Measurements from ENCODE around the gene ZNF740.

The ZNF740 gene

DNA sequence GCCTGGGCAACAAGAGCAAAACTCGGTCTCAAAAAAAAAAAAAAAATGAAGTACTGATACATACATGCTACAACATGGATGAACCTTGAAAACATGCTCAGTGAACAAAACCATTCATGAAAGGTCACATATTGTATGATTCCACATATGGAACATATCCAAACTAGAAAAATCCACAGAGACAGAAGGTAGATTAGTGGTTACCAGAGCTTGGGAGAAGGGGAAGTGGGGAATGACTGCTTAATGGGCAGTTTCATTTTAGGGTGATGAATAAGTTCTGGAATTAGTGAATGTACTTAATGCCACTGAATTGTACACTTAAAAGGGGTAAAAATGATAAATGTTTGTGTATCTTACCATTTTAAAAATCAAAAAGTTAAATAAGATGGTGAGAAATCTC, 23.8 kb downstream of the ZNF740 start:
- ATAC-seq = no peak
- TF ChIP-seq ZC3H10 (CRISPR knock-in tag; IDR thresholded peaks at IDR 0.05) (no peak), ZFP30 (CRISPR knock-in tag; IDR thresholded peaks at IDR 0.05) (no peak), ARNTL (CRISPR knock-in tag; IDR thresholded peaks at IDR 0.05; ENCODE audit: borderline replicate concordance, low read depth) (no peak), ZNF8 (CRISPR knock-in tag; IDR thresholded peaks at IDR 0.05) (no peak), ZNF565 (CRISPR knock-in tag; conservative IDR thresholded peaks at IDR 0.05; ENCODE audit: low read depth) (no peak), ZFP3 (CRISPR knock-in tag; IDR thresholded peaks at IDR 0.05) (no peak), RARB (CRISPR knock-in tag; IDR thresholded peaks at IDR 0.05) (no peak), TCF4 (CRISPR knock-in tag; IDR thresholded peaks at IDR 0.05; ENCODE audit: borderline replicate concordance) (no peak)
- TF ChIP-seq, protein P1, sequence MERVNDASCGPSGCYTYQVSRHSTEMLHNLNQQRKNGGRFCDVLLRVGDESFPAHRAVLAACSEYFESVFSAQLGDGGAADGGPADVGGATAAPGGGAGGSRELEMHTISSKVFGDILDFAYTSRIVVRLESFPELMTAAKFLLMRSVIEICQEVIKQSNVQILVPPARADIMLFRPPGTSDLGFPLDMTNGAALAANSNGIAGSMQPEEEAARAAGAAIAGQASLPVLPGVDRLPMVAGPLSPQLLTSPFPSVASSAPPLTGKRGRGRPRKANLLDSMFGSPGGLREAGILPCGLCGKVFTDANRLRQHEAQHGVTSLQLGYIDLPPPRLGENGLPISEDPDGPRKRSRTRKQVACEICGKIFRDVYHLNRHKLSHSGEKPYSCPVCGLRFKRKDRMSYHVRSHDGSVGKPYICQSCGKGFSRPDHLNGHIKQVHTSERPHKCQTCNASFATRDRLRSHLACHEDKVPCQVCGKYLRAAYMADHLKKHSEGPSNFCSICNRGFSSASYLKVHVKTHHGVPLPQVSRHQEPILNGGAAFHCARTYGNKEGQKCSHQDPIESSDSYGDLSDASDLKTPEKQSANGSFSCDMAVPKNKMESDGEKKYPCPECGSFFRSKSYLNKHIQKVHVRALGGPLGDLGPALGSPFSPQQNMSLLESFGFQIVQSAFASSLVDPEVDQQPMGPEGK (CRISPR knock-in tag; IDR thresholded peaks at IDR 0.05; ENCODE audit: borderline replicate concordance) = no peak
- TF ChIP-seq, protein P2, sequence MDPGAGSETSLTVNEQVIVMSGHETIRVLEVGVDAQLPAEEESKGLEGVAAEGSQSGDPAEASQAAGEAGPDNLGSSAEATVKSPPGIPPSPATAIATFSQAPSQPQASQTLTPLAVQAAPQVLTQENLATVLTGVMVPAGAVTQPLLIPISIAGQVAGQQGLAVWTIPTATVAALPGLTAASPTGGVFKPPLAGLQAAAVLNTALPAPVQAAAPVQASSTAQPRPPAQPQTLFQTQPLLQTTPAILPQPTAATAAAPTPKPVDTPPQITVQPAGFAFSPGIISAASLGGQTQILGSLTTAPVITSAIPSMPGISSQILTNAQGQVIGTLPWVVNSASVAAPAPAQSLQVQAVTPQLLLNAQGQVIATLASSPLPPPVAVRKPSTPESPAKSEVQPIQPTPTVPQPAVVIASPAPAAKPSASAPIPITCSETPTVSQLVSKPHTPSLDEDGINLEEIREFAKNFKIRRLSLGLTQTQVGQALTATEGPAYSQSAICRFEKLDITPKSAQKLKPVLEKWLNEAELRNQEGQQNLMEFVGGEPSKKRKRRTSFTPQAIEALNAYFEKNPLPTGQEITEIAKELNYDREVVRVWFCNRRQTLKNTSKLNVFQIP (CRISPR knock-in tag; IDR thresholded peaks at IDR 0.05; ENCODE audit: borderline replicate concordance, low read depth) = no peak
- TF ChIP-seq, protein P3, sequence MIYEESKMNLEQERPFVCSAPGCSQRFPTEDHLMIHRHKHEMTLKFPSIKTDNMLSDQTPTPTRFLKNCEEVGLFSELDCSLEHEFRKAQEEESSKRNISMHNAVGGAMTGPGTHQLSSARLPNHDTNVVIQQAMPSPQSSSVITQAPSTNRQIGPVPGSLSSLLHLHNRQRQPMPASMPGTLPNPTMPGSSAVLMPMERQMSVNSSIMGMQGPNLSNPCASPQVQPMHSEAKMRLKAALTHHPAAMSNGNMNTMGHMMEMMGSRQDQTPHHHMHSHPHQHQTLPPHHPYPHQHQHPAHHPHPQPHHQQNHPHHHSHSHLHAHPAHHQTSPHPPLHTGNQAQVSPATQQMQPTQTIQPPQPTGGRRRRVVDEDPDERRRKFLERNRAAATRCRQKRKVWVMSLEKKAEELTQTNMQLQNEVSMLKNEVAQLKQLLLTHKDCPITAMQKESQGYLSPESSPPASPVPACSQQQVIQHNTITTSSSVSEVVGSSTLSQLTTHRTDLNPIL (CRISPR knock-in tag; IDR thresholded peaks at IDR 0.05; ENCODE audit: low read depth) = no peak

DNA sequence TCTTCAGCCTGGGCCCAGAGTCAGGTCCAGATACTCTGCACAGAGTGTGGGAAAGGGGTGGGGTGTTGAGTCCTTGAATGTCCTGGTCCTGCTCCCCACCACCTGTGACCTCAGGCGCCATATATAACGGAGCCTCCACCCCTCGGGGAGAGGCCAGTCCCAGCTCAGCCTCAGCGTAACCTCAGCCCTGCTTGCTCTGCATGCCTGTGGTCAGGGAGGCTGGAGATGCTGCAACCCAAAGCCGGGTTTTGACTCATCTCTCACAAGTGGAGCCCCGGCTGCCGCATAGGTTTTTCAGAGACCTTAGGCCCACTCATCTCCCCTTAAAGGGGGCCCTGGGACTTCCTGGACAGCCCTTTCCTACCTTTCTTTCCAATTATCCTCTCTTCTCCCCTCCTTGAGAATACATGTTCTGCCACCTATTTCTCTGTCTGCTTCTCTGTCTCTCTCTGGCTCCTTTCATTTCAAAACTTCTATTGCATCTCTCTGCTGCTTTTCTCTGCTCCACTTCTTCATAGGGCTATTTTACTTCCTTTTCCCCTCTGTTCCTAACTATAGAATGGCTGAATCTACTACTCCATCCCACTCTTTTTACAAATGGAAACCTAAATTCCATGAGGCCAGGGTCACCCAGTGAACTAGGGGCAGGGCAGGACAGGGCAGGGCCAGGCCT, 25.4 kb downstream of the ZNF740 start:
- TF ChIP-seq ARNTL (CRISPR knock-in tag; IDR thresholded peaks at IDR 0.05; ENCODE audit: borderline replicate concordance, low read depth) (no peak), GLIS3 (CRISPR knock-in tag; IDR thresholded peaks at IDR 0.05) (no peak), ESRRG (CRISPR knock-in tag; IDR thresholded peaks at IDR 0.05) (no peak)
- TF ChIP-seq, protein P2 (CRISPR knock-in tag; IDR thresholded peaks at IDR 0.05; ENCODE audit: borderline replicate concordance, low read depth) = no peak
- peak; percentile 94 for ATAC-seq

DNA sequence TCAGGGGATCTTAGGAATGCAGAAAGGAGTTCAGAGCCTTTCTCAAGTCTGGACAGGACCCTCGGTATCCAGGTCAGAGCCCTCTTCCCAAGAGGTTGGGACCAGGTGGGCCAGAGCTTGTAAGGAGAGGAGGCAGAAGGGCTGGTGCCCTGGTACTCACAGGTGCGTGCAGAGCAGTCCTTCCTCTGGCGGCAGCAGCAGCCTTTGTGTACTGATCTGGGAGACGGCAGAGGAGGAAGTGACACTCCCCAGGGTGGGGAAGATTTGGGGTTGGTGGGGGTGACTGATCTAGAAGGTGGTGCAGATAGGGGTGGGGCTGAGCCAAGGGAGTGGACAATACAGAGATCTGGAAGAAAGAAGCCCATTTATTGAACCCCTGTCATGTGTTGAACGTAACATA, 26.5 kb downstream of the ZNF740 start, which contains the start of gene ITGB7:
ITGB7 (minus strand) TSS at position 210 of the 400 bp plus-strand sequence. CDS start 6,808 bp downstream, outside the sequence.
- ATAC-seq = no peak
- TF ChIP-seq, protein P1 (CRISPR knock-in tag; IDR thresholded peaks at IDR 0.05; ENCODE audit: borderline replicate concordance) = no peak
- no peak for TF ChIP-seq ZNF8 (CRISPR knock-in tag; IDR thresholded peaks at IDR 0.05)

DNA sequence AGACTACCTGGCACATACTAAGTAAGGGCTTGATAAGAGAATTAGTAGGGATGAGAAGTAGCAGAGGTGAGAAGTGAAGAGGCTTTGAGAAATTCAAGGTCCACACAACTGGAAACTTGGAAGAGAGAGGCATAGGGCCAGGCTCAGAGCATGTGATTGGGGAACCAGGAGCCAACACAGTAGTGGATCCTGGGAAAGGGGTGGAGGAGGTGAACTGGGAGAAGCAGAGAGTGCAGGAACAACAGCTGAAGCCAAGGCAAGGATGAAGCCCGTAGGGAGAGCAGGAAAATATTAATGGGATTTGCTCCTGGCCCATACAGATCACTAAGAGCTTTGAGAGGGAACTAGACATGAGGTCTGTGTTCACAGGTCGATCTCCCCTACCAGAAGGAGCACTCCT, 27.9 kb downstream of the ZNF740 start:
- no peak for ATAC-seq
- TF ChIP-seq GLIS3 (CRISPR knock-in tag; IDR thresholded peaks at IDR 0.05) (no peak), OSR1 (CRISPR knock-in tag; IDR thresholded peaks at IDR 0.05) (no peak)

DNA sequence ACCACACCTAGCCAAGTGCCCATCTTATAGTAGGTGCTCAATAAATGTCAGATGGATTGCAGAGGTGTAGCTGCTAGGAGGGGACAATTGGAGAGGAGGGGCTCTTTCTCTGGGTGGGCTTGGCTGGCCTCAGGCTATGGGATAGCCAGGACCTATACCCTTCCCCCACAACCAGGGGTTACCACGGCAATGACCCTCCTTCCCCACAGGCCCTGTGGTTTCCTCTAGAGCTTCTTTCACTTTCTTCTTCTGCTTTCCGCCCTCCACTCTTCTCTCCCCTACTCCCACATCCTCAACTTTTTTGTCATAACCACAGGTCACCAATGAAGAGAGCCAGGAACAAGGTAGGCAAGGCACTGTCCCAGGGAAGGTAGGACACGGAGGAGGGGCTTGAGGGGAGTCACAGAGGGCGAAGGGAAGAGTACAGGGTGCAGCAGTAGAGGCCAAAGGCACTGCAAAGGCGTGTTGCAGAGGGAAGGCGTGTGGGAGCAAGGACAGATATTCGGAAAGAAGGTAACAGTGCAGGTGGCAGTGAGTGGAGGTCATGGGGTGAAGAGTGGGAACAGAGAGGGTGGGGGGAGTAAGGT, 28.4 kb downstream of the ZNF740 start:
- no peak for TF ChIP-seq PPARA (CRISPR knock-in tag; IDR thresholded peaks at IDR 0.05; ENCODE audit: borderline replicate concordance)
- TF ChIP-seq ZC3H10 (CRISPR knock-in tag; IDR thresholded peaks at IDR 0.05) = no peak
- no peak for TF ChIP-seq BACH2 (CRISPR knock-in tag; IDR thresholded peaks at IDR 0.05; ENCODE audit: borderline replicate concordance)
- no peak for TF ChIP-seq CSDC2 (CRISPR knock-in tag; IDR thresholded peaks at IDR 0.05)
- no peak for TF ChIP-seq TOX (CRISPR knock-in tag; IDR thresholded peaks at IDR 0.05; ENCODE audit: borderline replicate concordance)
- ATAC-seq = no peak
